HL-60/S4 (cell line): ENCODE results near the gene CYTH2.

Experiments
- in situ Hi-C: fragments of 300-500 bp; cut with MboI; formaldehyde crosslinking; loops from 2 replicates; pipeline ENCODE4 v1.14.3; 2022; ENCODE audit warnings: low sequenced_read_pairs

Gene CYTH2

DNA sequence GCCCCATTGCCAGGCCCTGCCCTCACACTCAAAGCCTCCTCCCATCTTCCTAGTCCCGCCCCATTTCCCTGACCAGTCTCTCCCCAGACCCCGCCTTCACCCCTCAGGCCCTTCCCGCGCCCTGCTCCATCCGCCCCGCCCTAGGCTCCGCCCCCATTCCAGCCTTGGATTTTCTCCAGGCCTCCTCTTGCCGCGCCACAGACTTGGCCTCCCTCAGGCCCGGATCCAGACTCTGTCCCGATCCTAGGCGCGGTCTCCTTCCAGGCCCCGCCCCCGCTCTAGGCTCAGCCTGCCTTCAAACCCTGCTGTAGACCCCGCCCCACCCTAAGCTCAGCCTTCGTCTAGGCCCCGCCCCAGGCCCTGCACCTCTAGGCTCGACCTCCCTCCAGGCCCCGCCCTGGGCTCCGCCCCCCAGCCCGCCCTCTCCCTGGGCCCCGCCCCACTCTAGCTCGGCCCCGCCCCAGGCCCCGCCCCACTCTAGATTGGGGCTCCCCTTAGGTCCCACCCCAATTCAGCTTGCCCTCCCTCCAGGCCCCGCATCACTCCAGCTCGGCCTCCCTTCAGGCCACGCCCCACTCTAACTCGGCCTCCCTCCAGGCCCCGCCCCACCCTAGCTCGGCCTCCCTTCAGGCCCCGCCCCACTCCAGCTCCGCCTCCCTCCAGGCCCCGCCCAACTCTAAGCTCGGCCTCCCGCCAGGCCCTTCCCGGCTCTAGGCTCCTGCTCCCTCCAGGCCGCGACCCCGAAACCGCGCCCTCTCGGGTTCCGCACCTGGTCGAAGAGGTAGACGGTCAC is 24.0 kb downstream of the CYTH2 start:
- in situ Hi-C loops, result no loop called here

DNA sequence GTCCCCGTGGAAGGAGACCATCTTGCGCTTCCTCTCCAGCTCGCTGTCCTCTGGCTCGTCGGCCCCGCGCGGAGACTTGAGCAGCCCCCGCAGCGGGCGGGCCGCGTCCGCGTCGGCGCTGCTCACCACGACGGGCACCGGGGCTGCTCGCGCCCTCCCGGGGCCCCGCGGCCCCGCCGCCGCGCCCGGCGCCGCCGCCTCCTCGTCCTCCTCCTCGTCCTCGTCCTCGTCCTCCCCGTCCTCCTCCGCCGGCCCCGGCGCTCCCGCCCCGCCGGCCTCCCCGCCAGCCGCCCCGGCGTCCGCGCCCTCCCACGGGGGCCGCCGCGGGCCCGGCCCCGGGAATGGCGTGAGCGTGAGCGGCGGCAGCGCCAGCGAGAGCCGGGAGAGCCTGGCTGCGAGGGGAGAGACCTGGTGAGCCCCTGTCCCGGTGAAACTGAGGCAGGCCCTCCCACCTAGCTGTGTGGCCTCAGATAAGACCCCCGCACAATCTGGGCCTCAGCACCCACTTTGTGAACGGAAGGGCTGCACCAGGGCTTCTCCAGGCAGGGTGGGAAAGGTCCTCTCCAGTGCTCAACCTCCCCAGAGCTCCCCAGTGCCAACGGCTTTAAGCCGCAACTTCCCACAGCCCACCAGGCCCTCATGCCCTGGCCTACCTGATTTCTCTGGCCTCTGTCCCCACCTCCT is 24.7 kb downstream of the CYTH2 start:
- in situ Hi-C loops, result no loop called here

DNA sequence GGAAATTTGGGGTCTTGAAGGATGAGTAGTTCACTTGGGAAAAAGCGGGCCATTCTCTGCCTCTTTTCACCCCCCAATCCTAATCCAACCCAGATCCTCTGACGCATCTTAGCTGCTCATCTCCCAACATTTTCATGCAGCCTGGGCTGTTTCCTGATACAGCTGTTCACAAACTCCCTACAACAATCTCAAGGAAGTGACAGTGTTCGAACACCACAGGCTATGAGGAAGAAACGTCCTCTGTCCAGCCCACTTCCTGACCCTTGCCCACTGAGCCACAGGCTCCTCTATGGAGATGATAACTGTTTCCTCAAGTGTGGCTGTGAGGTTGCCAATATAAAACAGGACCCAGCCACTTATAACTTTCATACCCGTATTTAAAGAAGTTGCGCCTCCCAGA is 26.2 kb downstream of the CYTH2 start:
- in situ Hi-C loops, result no loop called here

DNA sequence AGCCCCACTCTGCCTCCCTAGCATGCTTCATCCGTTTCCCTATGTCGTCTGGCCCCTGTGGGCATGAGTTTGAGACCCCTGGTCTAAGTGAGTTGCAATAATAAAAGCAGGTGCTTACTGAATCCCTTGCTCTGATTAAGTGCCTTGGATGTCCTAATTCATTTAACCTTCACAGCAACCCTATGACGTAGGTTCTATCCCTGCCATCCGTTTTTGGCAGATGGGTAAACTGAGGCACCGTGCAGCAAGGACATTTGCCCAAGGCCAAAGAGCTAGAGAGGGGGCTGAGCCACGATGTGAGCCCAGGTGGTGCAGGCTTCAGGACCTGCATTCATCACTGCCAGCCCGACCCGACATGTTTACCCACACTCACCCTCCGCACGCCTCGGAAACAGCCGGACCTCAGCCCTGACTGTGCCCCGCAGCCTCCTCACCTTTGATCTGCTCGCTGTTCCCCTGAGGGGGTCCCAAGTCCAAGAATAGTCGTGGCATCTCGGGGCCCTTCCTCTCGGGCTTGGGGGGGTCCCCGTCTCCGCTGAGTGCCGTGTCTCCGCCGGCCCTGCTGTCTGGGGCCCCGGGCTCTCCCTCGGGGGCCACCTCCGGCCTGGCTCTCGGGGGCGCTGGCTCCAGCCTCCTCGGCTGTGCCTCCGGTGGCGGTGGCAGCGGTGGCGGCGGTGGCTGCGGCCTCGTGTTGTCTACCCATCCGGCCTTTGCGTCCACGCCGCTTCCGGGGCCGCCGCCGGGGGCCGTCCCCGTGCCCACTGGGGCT is 28.0 kb downstream of the CYTH2 start:
- in situ Hi-C loops, result no loop called here

DNA sequence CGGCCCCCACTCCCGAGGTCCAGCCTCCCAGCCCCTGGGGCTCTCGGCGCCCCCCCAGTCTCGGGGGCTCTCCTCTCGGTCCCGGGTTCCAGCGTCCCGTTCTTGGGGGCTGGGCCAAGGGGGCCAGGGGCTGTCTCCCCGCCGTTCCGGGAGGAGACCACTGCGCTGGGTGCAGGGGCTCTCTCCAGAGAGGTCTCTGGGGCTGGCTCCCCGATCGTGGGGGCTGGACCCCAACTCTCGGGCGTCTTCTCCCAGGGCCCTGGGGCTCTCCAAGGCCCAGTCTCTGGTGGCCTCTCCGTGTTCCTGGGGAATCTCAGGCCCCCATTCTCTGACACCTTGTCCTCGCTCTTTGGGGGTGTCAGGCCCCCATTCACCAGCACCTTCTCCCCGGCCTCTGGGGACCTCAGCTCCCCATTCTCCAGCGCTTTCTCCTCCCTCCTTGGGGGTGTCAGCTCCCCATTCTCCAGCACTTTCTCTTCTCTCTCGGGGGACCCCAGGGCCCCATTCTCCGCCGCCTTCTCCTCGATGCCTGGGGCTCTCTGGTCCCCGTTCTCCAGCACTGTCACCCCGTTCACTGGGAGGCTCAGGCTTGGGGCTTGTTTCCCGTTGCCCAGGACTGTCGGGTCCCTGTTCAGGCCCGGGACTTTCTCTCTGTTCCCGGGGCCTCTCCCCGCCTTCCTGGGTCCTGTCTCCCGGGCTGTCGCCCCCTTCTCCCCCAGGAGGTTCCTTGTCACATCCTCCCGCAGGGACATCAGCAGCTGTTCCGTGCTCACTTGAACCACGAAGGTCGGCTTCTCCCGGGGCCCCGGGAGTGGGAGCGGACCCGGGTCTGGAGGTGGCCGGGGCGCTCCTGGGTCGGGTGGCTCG is 28.8 kb downstream of the CYTH2 start:
- in situ Hi-C loops, result no loop called here

DNA sequence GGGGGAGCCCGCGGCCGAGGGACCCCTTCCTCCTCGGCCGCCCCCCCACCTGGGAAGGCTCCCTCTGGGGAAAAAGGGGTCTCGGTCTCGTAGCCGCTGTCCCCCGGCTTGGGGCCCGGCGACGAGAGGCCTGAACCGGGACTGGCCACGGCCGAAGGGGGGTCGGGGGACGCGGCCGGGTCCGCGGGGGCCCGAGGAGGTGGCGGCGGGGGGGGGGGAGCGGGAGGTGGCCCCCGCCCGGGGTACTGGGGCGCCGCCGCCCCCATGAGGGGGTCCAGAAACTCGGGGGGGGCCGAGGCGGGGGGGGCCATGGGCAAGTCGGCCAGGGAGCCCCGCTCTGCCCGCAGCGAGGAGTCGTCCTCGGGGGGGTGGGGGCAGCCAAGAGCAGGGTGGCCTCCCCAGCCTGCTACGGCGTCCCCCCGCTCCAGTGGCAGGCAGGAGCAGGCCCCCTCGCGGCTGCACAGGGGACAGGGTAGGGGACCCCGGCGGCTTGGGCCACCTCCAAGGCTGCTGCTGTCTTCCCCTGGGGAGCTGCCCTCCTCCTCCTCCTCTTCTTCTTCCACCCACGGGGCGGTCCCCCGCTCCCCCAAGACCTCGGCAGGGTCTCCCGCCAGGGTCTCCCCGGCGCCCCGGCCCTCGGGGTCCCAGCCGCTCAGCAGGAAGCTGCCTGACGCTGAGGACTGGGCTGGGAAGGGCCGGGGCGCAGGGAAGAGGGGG is 29.6 kb downstream of the CYTH2 start:
- in situ Hi-C loops, result no loop called here

DNA sequence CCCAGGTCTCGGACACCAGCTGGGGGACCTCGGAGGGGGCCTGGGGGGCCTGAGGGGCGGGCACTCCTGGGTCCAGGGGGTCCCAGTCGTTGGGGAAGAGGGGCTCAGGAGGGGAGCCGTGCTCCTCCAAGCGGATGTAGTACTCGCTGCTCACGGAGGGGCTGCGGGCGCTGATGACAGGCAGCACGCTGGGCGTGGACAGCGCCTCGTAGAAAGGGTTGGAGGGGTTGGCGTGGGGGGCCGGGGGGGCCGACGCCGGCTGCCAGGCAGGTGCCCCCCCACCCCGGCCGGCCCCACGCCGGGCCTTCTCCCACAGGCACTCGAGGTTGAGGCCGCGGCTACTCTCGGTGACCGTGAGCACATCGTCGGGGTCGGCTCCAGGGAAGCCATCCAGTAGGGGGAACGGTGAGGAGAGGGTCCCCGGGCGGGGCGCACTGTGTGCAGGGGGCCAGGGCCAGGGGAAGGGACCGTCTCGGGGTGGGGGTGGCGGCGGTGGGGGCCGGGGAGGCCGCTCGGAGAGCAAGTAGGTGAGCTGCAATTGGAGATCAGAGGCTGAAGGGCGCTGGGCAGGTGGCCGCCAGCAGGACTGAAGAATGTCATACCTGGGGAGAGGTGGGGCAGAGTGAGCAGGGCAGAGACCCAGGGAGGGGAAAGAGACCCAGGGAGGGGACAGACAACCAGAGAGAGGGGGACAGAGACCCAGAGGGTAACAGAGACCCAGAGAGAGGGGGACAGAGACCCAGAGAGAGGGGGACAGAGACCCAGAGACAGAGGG is 30.3 kb downstream of the CYTH2 start:
- in situ Hi-C loops, result loop anchor here (25.0 kb wide), 1 partner anchor 338 kb away; the partner anchor contains the start of gene HSD17B14

DNA sequence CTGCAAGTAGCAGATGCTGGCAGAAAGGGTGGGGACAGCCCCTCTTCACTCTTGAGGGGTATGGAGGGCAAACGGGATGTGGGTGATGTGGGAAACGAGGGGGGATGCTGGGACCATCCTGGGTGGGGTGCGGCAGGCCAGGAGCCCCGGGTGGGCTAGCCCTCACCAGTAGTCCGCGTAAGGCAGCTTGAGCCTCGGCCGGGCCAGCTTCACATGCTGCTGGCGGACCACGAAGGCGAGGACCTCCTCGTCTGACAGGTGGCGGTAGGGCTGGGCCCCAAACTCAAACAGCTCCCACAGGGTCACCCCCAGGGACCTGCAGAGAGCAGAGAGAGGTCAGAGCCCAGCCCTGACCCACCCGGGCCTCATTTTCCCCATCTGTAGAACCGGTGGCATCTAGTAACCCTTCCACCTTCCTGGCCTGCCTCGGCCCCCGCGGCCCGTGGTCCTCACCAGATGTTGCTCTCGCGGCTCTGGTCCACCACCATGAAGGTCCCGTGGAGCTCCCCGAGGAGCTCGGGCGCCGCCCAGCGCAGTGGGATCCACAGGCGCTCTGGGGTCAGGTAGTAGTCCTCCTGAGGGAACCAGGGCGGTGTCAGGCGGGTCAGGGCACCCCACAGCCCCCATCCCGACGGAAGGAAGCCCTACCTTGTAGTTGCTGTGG is 31.8 kb downstream of the CYTH2 start:
- in situ Hi-C loops, result loop anchor here (25.0 kb wide), 1 partner anchor 336 kb away; the partner anchor contains the start of gene HSD17B14

DNA sequence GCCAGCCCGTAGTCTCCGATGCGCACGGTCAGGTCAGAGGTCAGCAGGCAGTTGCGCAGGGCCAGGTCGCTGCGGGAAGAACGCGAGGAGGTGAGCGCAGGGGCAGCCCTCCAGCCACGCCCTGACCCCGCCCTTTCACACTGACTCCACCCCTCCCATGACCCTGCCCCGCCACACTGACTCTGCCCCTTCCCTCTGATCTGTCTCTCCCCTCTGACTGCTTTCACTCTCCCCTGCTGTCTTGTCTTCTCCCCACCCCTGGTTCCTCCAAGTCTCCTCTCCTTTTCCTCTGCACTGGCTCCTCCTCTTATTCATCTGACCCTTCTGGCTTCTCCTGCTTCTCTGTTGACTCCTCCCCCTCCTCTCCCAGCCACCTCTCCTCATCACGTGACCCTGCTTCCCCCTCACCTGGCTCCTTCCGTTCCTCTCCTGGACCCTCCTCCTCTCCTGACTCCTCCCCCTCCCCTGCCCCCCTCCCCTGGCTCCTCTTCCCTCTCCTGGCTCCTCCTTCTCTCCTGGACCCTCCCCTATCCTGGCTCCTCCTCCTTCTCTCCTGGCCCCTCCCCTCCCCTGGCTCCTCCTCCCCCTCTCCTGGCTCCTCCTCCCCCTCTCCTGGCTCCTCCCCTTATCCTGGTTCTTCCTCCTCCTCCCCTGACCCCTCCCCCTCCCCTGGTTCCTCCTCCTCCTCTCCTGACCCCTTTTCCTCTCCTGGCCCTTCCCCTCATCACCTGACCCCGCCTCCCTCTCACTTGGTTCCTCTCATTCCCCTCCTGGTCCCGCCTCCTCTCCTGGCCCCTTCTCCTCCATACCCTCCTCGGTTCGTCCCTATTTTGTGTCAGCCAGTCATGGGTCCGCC is 32.6 kb downstream of the CYTH2 start:
- in situ Hi-C loops, result loop anchor here (25.0 kb wide), 1 partner anchor 336 kb away; the partner anchor contains the start of gene HSD17B14

DNA sequence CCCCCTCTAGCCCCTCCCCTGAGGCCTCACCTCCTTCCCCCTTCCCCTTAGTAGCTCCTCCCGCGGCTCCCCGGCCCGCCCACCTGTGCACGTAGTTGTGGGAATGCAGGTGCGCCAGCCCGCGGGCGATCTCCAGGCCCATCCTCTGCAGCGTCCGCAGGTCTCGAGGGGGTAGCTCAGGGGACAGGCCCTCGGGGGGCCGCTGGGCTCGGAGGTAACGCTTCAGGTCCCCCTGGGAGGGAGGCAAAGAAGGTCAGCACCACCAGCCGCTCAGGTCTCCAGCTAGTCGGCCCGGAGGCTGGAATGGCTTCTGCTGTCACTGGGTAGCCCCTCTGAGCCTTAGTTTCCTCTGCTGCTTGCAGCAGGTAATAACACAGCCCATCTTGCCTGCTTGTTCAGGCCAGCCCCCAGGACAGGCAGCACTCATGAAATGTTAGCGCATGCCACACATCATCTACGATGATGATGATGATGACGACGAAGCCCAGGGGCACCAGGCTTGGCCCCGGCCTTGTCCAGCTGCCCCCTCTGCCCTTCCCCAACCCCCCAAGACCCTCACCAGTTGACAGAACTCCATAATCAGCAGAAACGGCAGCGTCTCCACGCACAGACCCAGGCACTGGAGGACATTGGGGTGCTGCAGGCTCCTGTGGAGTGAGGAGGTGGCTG is 33.3 kb downstream of the CYTH2 start:
- in situ Hi-C loops, result loop anchor here (25.0 kb wide), 1 partner anchor 335 kb away; the partner anchor contains the start of gene HSD17B14

DNA sequence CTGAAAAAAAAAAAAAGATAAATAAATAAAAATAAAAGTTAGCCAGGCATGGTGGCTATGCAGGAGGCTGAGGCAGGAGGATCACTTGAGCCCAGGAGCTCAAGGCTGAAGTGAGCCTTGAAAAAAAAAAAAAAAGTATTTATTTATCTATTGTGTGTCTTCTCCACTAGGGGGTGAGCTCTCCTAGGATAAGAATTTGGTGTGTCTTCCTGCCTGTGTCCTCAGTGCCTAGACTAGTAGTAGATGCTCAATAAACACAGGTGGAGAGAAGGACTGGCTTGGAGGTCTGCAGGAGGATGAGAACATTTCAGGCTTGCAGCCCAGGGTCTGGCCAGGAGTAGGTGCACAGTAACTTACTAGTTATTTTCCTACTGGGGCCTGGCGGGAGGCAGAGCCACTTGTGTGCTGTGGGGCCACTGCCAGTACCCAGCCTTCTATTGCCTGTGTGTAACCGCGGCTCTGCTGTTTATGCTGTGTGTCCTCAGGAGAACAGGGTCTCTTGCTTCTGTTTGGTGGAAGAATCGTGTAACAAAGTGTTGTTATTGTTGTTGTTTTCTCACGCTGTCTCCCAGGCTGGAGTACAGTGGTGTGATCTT is 37.1 kb downstream of the CYTH2 start:
- in situ Hi-C loops, result loop anchor here (5.0 to 25.0 kb wide), 2 partner anchors 71 to 331 kb away; partner anchors contain the start of gene HSD17B14

DNA sequence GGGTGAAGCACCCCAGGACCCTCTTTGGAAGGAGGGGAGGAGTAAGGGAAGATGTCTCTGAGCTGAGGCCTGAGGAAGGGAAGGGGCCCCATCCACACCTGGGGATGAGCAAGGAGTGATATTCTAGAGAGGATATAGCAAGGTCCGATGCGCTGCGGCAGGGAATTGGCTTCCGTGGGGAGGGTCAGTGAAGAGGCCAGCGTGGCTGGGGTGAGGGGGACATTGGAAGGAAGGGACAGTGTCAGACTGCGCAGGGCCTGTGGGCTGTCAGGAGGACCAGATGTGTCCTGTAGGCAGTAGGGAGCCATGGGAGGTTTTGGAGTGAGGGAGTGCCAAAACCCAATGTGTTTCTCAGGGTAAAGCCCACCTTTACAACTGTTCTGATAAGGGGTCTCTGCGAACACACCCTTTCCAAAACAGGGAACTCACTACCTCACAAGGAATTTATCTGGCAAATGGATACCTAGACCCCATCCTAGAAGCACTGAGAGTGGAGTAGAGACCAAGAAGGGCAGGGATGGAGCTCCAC is 38.8 kb downstream of the CYTH2 start:
- in situ Hi-C loops, result loop anchor here (5.0 to 25.0 kb wide), 2 partner anchors 69 to 329 kb away; partner anchors contain the start of gene HSD17B14

DNA sequence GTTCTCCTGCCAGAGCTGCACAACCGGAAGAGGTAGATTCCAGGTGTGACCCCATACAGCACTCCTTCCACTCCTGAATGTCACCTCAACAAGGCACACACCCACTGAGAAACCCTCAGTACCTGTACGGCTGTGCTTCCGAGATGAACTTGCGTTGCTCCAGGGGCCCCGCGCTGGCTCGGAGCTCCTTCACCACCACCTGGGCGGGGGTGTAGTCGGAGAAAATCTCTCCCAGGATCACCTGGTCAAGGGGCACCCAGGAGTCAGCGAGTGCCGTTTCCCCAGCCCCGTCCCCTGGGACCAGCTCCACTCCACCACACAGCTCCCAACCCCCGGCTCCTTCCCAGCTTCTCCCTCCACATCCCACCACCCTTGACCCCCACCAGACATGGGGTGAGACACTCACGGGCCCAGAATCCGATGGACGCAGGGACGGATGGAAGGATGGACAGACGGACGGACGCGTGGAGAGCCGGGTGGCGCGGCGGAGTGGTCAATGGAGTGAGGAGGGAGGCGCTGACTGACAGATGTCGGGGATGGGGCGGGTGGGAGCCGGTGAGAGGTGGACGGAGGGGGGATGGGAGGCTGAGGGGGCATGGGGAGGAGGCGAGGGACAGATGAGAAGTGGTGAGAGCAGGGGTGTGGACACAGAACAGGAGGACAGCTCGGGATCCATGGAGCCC is 39.7 kb downstream of the CYTH2 start:
- in situ Hi-C loops, result loop anchor here (5.0 to 25.0 kb wide), 2 partner anchors 68 to 328 kb away; partner anchors contain the start of gene HSD17B14

DNA sequence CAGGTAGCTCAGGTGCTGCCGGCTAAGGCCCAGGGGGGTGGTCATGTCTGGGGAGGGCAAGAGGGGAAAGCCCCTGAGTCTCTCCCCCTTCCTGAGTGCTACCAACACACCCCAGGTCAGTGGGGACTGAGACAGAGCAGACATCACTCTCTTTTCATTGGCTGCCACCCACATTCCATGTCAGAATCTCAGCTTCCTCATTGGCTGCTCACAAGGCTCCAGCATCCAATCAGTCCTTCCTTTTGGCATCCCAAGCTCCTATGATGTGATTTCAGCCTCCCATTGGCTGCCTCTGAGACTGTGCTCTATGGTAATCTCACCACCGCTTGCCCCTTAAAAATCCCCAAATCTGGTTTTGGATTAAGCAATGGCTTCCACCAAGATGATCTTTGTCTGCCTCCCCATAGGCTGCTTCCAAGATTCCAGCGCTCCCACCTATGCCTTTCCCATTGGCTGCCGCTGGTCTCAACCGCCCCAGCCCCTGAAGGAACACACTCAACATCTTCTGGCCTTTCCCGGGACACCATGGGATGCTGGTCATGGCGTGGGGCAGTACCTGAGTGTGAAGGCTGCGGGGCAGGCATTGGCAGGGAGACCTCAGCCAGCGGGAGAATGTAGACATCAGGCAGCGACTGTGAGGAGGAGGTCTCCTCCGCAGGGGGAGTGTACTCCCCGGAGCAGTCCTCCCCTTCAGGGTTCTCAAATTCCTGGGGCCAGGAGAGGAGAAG is 40.5 kb downstream of the CYTH2 start:
- in situ Hi-C loops, result loop anchor here (5.0 to 25.0 kb wide), 2 partner anchors 68 to 328 kb away; partner anchors contain the start of gene HSD17B14
